Vagina (tissue), 2 donors: ENCODE measurements around the gene RBFOX1.

Source experiments
- POLR2A ChIP-seq, 2 donors: fragments of 450-650 bp; IDR thresholded peaks; one replicate each; pipeline ENCODE4 v1.6.1; 2017; ENCODE audit warnings: antibody characterized with exemption in 2 of 2, mild to moderate bottlenecking in 2 of 2, moderate library complexity in 2 of 2
- POLR2AphosphoS5 ChIP-seq, 2 donors: sonication (generic); formaldehyde crosslinking; IDR thresholded peaks; one replicate each; pipeline ENCODE4 v1.9.0; 2017; ENCODE audit warnings: antibody characterized with exemption in 2 of 2, mild to moderate bottlenecking in 2 of 2, low read depth in 1 of 2; ENCODE audit not compliant: insufficient read depth in 1 of 2
- TF ChIP-seq, protein P1 (sequence below), 3 experiments: fragments of 450-650 bp in 2 of 3; fragments of 200-600 bp in 1 of 3; sonication (generic) in 1 of 3; IDR thresholded peaks; one replicate each; pipeline ENCODE4 v1.5.1; 2017 to 2019; ENCODE audit warnings: antibody characterized with exemption in 3 of 3, mild to moderate bottlenecking in 2 of 3, moderate library complexity in 2 of 3

DNA sequence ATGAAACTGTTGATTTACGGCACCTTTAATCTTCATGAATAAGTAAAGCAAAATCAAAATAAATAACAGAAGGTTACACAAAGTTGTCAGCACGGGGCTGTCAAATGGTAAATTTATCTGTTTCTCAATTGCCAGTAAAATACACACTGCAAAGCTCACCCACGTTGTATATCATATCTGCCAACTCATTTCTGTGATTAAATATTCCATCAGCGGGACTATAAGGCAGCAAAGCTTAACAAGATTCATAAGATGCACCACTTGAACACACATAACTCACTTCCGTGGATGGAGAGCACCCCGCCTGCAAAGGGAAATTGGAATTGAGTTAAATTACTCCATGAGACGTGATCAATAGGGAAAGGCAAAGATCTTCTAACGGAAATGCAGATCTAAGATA, 280.0 kb downstream of the RBFOX1 start:
- TF ChIP-seq POLR2A (IDR thresholded peaks at IDR 0.05), result no peak
- TF ChIP-seq, protein P1, sequence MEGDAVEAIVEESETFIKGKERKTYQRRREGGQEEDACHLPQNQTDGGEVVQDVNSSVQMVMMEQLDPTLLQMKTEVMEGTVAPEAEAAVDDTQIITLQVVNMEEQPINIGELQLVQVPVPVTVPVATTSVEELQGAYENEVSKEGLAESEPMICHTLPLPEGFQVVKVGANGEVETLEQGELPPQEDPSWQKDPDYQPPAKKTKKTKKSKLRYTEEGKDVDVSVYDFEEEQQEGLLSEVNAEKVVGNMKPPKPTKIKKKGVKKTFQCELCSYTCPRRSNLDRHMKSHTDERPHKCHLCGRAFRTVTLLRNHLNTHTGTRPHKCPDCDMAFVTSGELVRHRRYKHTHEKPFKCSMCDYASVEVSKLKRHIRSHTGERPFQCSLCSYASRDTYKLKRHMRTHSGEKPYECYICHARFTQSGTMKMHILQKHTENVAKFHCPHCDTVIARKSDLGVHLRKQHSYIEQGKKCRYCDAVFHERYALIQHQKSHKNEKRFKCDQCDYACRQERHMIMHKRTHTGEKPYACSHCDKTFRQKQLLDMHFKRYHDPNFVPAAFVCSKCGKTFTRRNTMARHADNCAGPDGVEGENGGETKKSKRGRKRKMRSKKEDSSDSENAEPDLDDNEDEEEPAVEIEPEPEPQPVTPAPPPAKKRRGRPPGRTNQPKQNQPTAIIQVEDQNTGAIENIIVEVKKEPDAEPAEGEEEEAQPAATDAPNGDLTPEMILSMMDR (IDR thresholded peaks at IDR 0.05), result no peak
- TF ChIP-seq POLR2AphosphoS5 (IDR thresholded peaks at IDR 0.05; ENCODE audit: insufficient read depth in 1 of 2, low read depth in 1 of 2), result no peak
